Measurements from ENCODE around the gene URGCP. TPM values are rescaled to one million over a fixed set of nuclear protein-coding genes. Genes with fewer than 3 reads are reported as not detected.
A peak's percentile ranks its signal among the peaks of the same experiment; 100 is the strongest.

URGCP gene
- total RNA-seq (2014; rRNA removed; shearing (Covaris generic)): 37.8 and 41.8 TPM in 2 replicates

- no peak for DNase-seq (ENCODE audit: low spot score)
Measured at GRCh38 chr7:43906331-43907010, at the start of gene URGCP. URGCP (minus strand) TSS chr7:43906596; CDS start chr7:43906575, 21 bp downstream.

GRCh38 chr7:43956027-43956426, 49.6 kb upstream of the URGCP start:
- DNase-seq (ENCODE audit: low spot score): no peak

GRCh38 chr7:43954524-43955228, 48.3 kb upstream of the URGCP start:
- DNase-seq (ENCODE audit: low spot score): peak; percentile 75

- no peak for DNase-seq (ENCODE audit: low spot score)
Measured at GRCh38 chr7:43953071-43953470, 46.7 kb upstream of the URGCP start.

- DNase-seq (ENCODE audit: low spot score): no peak
Measured at GRCh38 chr7:43952028-43952427, 45.6 kb upstream of the URGCP start.

GRCh38 chr7:43944286-43944685, 37.9 kb upstream of the URGCP start:
- DNase-seq (ENCODE audit: low spot score): no peak

GRCh38 chr7:43943417-43944187, 37.2 kb upstream of the URGCP start:
- DNase-seq (ENCODE audit: low spot score): no peak

- no peak for DNase-seq (ENCODE audit: low spot score)
Measured at GRCh38 chr7:43942997-43943396, 36.6 kb upstream of the URGCP start.

GRCh38 chr7:43942250-43942649, 35.9 kb upstream of the URGCP start:
- no peak for DNase-seq (ENCODE audit: low spot score)

GRCh38 chr7:43938892-43939482, 32.6 kb upstream of the URGCP start:
- no peak for DNase-seq (ENCODE audit: low spot score)

- no peak for DNase-seq (ENCODE audit: low spot score)
Measured at GRCh38 chr7:43937444-43937843, 31.0 kb upstream of the URGCP start.

GRCh38 chr7:43933902-43934560, 27.6 kb upstream of the URGCP start:
- DNase-seq (ENCODE audit: low spot score): no peak

GRCh38 chr7:43931346-43931745, 24.9 kb upstream of the URGCP start:
- no peak for DNase-seq (ENCODE audit: low spot score)

- no peak for DNase-seq (ENCODE audit: low spot score)
Measured at GRCh38 chr7:43929529-43930457, 23.4 kb upstream of the URGCP start.

GRCh38 chr7:43927810-43928209, 21.4 kb upstream of the URGCP start:
- no peak for DNase-seq (ENCODE audit: low spot score)

- DNase-seq (ENCODE audit: low spot score): no peak
Measured at GRCh38 chr7:43926798-43927123, 20.4 kb upstream of the URGCP start.

GRCh38 chr7:43925984-43926797, 19.8 kb upstream of the URGCP start, which contains the start of gene UBE2D4:
UBE2D4 (plus strand) TSS chr7:43926436; CDS start chr7:43926533, 97 bp downstream.
- DNase-seq (ENCODE audit: low spot score): peak; percentile 73

- DNase-seq (ENCODE audit: low spot score): no peak
Measured at GRCh38 chr7:43922726-43923125, 16.3 kb upstream of the URGCP start.

GRCh38 chr7:43921423-43921822, 15.0 kb upstream of the URGCP start:
- no peak for DNase-seq (ENCODE audit: low spot score)

- DNase-seq (ENCODE audit: low spot score): no peak
Measured at GRCh38 chr7:43915907-43916306, 9.5 kb upstream of the URGCP start.

All from A172 (cell line).